H1 (cell line): ENCODE measurements around the gene PFN2. TPM values are rescaled to one million over a fixed set of nuclear protein-coding genes. Genes with fewer than 3 reads are reported as not detected.

Source experiments
- CTCF ChIA-PET: fragments of 300-600 bp; sonication (Branson Sonifier 250); formaldehyde crosslinking; loops from one replicate; lab custom pipeline; 2021; ENCODE audit not compliant: partially characterized antibody; lab: Charles Lee
- POLR2A ChIA-PET: fragments of 300-600 bp; sonication (Branson Sonifier 250); formaldehyde crosslinking; loops from one replicate; lab custom pipeline; 2021; ENCODE audit warnings: inconsistent platforms; ENCODE audit not compliant: partially characterized antibody; lab: Charles Lee
- DNase-seq, 2 experiments: peaks; one replicate each; pipeline versions ENCODE4 v3.0.0 to v3.0.0-alpha.2; 2010 to 2022; ENCODE audit warnings: low spot score in 2 of 2, low read depth in 1 of 2, mixed read lengths in 1 of 2
- FAIRE-seq: peaks from 2 replicates; lab custom pipeline; 2011; peaks lifted over from hg19 to GRCh38; lab: Jason Lieb, UNC
- H2AFZ ChIP-seq: 2 replicates; pipeline ENCODE4 v1.8.1; 2012; ENCODE audit warnings: low read length, inconsistent platforms
- H2AK5ac ChIP-seq: 2 replicates; pipeline ENCODE4 v1.6.1; 2013; ENCODE audit warnings: low read depth, low read length
- H2BK120ac ChIP-seq: replicated peaks from 2 replicates; pipeline ENCODE3; 2013; ENCODE audit warnings: low read depth, low read length, inconsistent platforms
- H2BK12ac ChIP-seq: 2 replicates; pipeline ENCODE4 v1.6.1; 2013; ENCODE audit warnings: low read depth, low read length
- H2BK15ac ChIP-seq: 2 replicates; pipeline ENCODE4 v1.6.1; 2013; ENCODE audit warnings: low read length
- H2BK20ac ChIP-seq: 2 replicates; pipeline ENCODE4 v1.6.1; 2013; ENCODE audit warnings: low read length
- H2BK5ac ChIP-seq: 2 replicates; pipeline ENCODE4 v1.6.1; 2013; ENCODE audit warnings: low read depth, low read length
- H3K14ac ChIP-seq: 2 replicates; pipeline ENCODE4 v1.6.1; 2013; ENCODE audit warnings: inconsistent platforms; ENCODE audit not compliant: insufficient read length
- H3K18ac ChIP-seq: 2 replicates; pipeline ENCODE4 v1.6.1; 2013; ENCODE audit warnings: low read length; ENCODE audit errors: extremely low read depth
- H3K23ac ChIP-seq: 2 replicates; pipeline ENCODE4 v1.6.1; 2013; ENCODE audit warnings: inconsistent platforms; ENCODE audit not compliant: insufficient read length
- H3K23me2 ChIP-seq: 2 replicates; pipeline ENCODE4 v1.6.1; 2013; ENCODE audit warnings: low read depth, low read length
- H3K27ac ChIP-seq: 2 replicates; pipeline ENCODE4 v1.6.1; 2011; ENCODE audit warnings: low read depth, low read length, inconsistent platforms
- H3K27me3 ChIP-seq, 4 experiments: replicated peaks in 1 of 4; 1 replicate in 1 of 4; 2 replicates in 3 of 4; pipeline versions ENCODE4 v1.6.1 to v1.8.1; 2011 to 2013; ENCODE audit warnings: low read length in 3 of 4, mild to moderate bottlenecking in 3 of 4, inconsistent platforms in 2 of 4, mixed read lengths in 2 of 4, moderate library complexity in 1 of 4; ENCODE audit not compliant: control insufficient read depth in 3 of 4, insufficient read depth in 3 of 4; ENCODE audit errors: extremely low read depth in 1 of 4
- H3K36me3 ChIP-seq, 4 experiments: 2 replicates each; pipeline versions ENCODE4 v1.6.1 to v1.8.1; 2011 to 2013; ENCODE audit warnings: mild to moderate bottlenecking in 4 of 4, low read length in 3 of 4, moderate library complexity in 2 of 4, control low read depth in 1 of 4, inconsistent platforms in 1 of 4; ENCODE audit not compliant: insufficient read depth in 4 of 4, control insufficient read depth in 2 of 4
- H3K4ac ChIP-seq: replicated peaks from 2 replicates; pipeline ENCODE3; 2013; ENCODE audit warnings: low read length, low read depth, mixed read lengths, inconsistent platforms; ENCODE audit not compliant: insufficient read length
- H3K4me1 ChIP-seq, 4 experiments: replicated peaks in 1 of 4; 1 replicate in 1 of 4; 2 replicates in 3 of 4; pipeline versions ENCODE4 v1.6.1 to v1.8.1; 2011 to 2013; ENCODE audit warnings: low read length in 3 of 4, inconsistent platforms in 2 of 4, mixed read lengths in 1 of 4; ENCODE audit not compliant: insufficient read depth in 4 of 4, control insufficient read depth in 3 of 4
- H3K4me2 ChIP-seq, 2 experiments: 2 replicates each; pipeline versions ENCODE4 v1.6.1 to v1.8.1; 2011 to 2013; ENCODE audit warnings: low read depth in 2 of 2, low read length in 2 of 2, control low read depth in 1 of 2, inconsistent platforms in 1 of 2, mild to moderate bottlenecking in 1 of 2; ENCODE audit not compliant: insufficient read depth in 1 of 2
- H3K4me3 ChIP-seq, 4 experiments: fragments of 200-600, 300-600 bp in 1 of 4; sonication (generic), shearing (Covaris generic), sonication (Bioruptor Twin) in 1 of 4; 2 replicates each; pipeline versions ENCODE4 v1.5.1 to v1.8.1; 2011 to 2016; ENCODE audit warnings: low read length in 4 of 4, low read depth in 3 of 4, control low read depth in 2 of 4, inconsistent platforms in 2 of 4, mild to moderate bottlenecking in 2 of 4, mixed read lengths in 1 of 4, moderate library complexity in 1 of 4; ENCODE audit not compliant: insufficient read depth in 2 of 4; ENCODE audit errors: extremely low read depth in 1 of 4
- H3K56ac ChIP-seq: replicated peaks from 2 replicates; pipeline ENCODE3; 2013; ENCODE audit warnings: low read depth, mild to moderate bottlenecking, mixed read lengths, low read length, inconsistent platforms; ENCODE audit not compliant: insufficient read length
- H3K79me1 ChIP-seq: 2 replicates; pipeline ENCODE4 v1.6.1; 2013; ENCODE audit warnings: low read depth, low read length, control low read depth
- H3K79me2 ChIP-seq, 2 experiments: 2 replicates each; pipeline versions ENCODE4 v1.6.1 to v1.8.1; 2012 to 2013; ENCODE audit warnings: low read length in 2 of 2, mild to moderate bottlenecking in 2 of 2, inconsistent platforms in 1 of 2; ENCODE audit not compliant: insufficient read depth in 2 of 2, control insufficient read depth in 1 of 2
- H3K9ac ChIP-seq, 4 experiments: replicated peaks in 1 of 4; 1 replicate in 1 of 4; 2 replicates in 3 of 4; pipeline versions ENCODE4 v1.6.1 to v1.8.1; 2011 to 2013; ENCODE audit warnings: low read depth in 3 of 4, low read length in 3 of 4, control low read depth in 2 of 4, mild to moderate bottlenecking in 2 of 4, moderate library complexity in 2 of 4, inconsistent platforms in 1 of 4; ENCODE audit errors: extremely low read depth in 1 of 4
- H3K9me3 ChIP-seq, 2 experiments: 2 replicates each; pipeline versions ENCODE4 v1.6.1 to v1.8.1; 2012 to 2013; ENCODE audit warnings: mild to moderate bottlenecking in 2 of 2, moderate library complexity in 2 of 2, control low read depth in 1 of 2, inconsistent platforms in 1 of 2, low read depth in 1 of 2, low read length in 1 of 2, mixed read lengths in 1 of 2; ENCODE audit not compliant: insufficient read depth in 2 of 2
- H4K20me1 ChIP-seq, 2 experiments: replicated peaks in 1 of 2; 2 replicates each; pipeline versions ENCODE3 to v1.8.1; 2011 to 2013; ENCODE audit warnings: inconsistent platforms in 2 of 2, low read length in 2 of 2, mild to moderate bottlenecking in 1 of 2; ENCODE audit not compliant: insufficient read depth in 2 of 2, control insufficient read depth in 1 of 2
- H4K5ac ChIP-seq: 2 replicates; pipeline ENCODE4 v1.6.1; 2013; ENCODE audit warnings: low read length, low read depth, mixed read lengths, inconsistent platforms; ENCODE audit not compliant: insufficient read length
- H4K8ac ChIP-seq: 2 replicates; pipeline ENCODE4 v1.8.0; 2013; ENCODE audit warnings: mild to moderate bottlenecking, moderate library complexity, low read length, inconsistent platforms; ENCODE audit not compliant: insufficient read depth; ENCODE audit errors: extremely low read depth
- H4K91ac ChIP-seq: replicated peaks from 2 replicates; pipeline ENCODE3; 2013; ENCODE audit warnings: low read length, mixed read lengths, inconsistent platforms; ENCODE audit not compliant: insufficient read length
- BCL11A ChIP-seq, 2 experiments: IDR thresholded peaks; one replicate each; pipeline ENCODE4 v1.6.1; 2011; ENCODE audit warnings: low read depth in 2 of 2, low read length in 2 of 2, mild to moderate bottlenecking in 2 of 2
- NRF1 ChIP-seq: IDR thresholded peaks from 2 replicates; pipeline ENCODE4 v1.6.1; 2011; ENCODE audit warnings: mild to moderate bottlenecking, low read depth, low read length, improper control_type of control experiment
- POLR2A ChIP-seq, 2 experiments: IDR thresholded peaks; 1 replicate in 1 of 2; 2 replicates in 1 of 2; pipeline ENCODE4 v1.6.1; 2011; ENCODE audit warnings: low read depth in 2 of 2, low read length in 2 of 2, mild to moderate bottlenecking in 2 of 2; ENCODE audit errors: control extremely low read depth in 1 of 2
- SP4 ChIP-seq: IDR thresholded peaks from 2 replicates; pipeline ENCODE4 v1.6.1; 2012; ENCODE audit warnings: low read length, inconsistent platforms
- SUZ12 ChIP-seq: fragments of 200-600 bp; sonication (generic); IDR thresholded peaks from 2 replicates; pipeline ENCODE4 v1.6.1; 2012; ENCODE audit warnings: mild to moderate bottlenecking, inconsistent platforms, low read length, moderate library complexity, mixed read lengths
- TAF1 ChIP-seq: IDR thresholded peaks from 2 replicates; pipeline ENCODE4 v1.6.1; 2011; ENCODE audit warnings: mild to moderate bottlenecking, low read depth, low read length
- ZNF274 ChIP-seq: IDR thresholded peaks from 2 replicates; pipeline ENCODE4 v1.7.0; 2012; ENCODE audit warnings: low read length, borderline replicate concordance; ENCODE audit errors: extremely low read depth
- polyA plus RNA-seq, 7 experiments: library from polyadenylated mRNA; depleted of rRNA in 3 of 7; stranded (reverse) in 5 of 7; unstranded in 2 of 7; fragments of >200 nt in 5 of 7; fragments of 200-250 nt in 2 of 7; gene quantifications; 1 replicate in 5 of 7; 2 replicates in 1 of 7; 4 replicates in 1 of 7; pipeline versions ENCODE4 v1.2.1 to v1.2.3, GENCODE V29; 2011 to 2013; ENCODE audit warnings: missing spikeins in 2 of 7, mixed read lengths in 2 of 7
- total RNA-seq: library from RNA; stranded (reverse); fragmentation: NEBNext Ultra II Directional; extraction: Animal tissue kit (Norgen Biotek cat#: 25700); gene quantifications from 2 replicates; pipeline ENCODE4 v1.2.1, GENCODE V29; 2021

PFN2 gene
- total and polyA plus RNA-seq, 2 of the 8 experiments (the other 6 are each of a cell fraction or from before 2014, with no cell fraction given), result 175 to 311 TPM

GRCh38 chr3:149965278-149965677 is 5.4 kb downstream of the PFN2 start:
- Histone ChIP-seq H3K23ac (no peak overlapping the region), H2AK5ac (no peak overlapping the region), H2BK20ac (no peak overlapping the region), H3K9ac (no peak overlapping the region), H3K79me1 (no peaks in the 10 kb centered on the region; the same call in 1 of the 2 replicates), H3K14ac (no peak overlapping the region), H3K23me2 (peaks cover 4% of the 10 kb centered on the region), H3K4me2 (no peak overlapping the region), H3K18ac (no peak overlapping the region), H4K8ac (no peak overlapping the region), H3K27me3 (no peaks in the 10 kb centered on the region), H3K36me3 (peaks cover 6 to 67% (median 29%) of the 10 kb centered on the region in 4 experiments), H2AFZ (no peak overlapping the region), H2BK120ac (no peak overlapping the region), H2BK5ac (no peak overlapping the region), H2BK12ac (no peak overlapping the region), H3K27ac (no peak overlapping the region), H3K56ac (no peak overlapping the region), H2BK15ac (no peak overlapping the region), H3K4ac (no peak overlapping the region), H3K9me3 (no peaks in the 10 kb centered on the region), H4K5ac (no peak overlapping the region), H4K91ac (no peak overlapping the region), H3K4me3 (no peak overlapping the region), H3K79me2 (peaks cover 10 to 89% of the 10 kb centered on the region in 2 experiments; a peak in 3 of 4 replicates), H4K20me1 (peaks cover 11 to 18% of the 10 kb centered on the region in 2 experiments), H3K4me1 (peaks cover 0 to 12% (median 3%) of the 10 kb centered on the region in 4 experiments; a peak in 4 of 7 replicates)
- DNase-seq (no peak), FAIRE-seq (no peak)
- POLR2A ChIA-PET, result interaction anchor here (0.6 to 4.6 kb wide), 4 partner anchors 11 to 237 kb away, joined by 3 to 14 read pairs (median 3); no protein-coding TSS in a partner anchor
- CTCF ChIA-PET, result interaction anchor here (1.0 to 9.2 kb wide), 11 partner anchors 9 to 443 kb away, joined by 3 to 75 read pairs (median 5); partner anchors contain the start of gene TSC22D2
- no peak for TF ChIP-seq BCL11A (IDR thresholded peaks at IDR 0.05; ENCODE audit: low read depth in 2 of 2, low read length in 2 of 2)
- TF ChIP-seq SUZ12, result no peak
- TF ChIP-seq POLR2A (IDR thresholded peaks at IDR 0.05; ENCODE audit: control extremely low read depth in 1 of 2, low read depth in 2 of 2, low read length in 2 of 2), result 0 out of 3 replicates have a peak, but pooled peaks of 1 of the 2 experiments have one; percentile 22
- TF ChIP-seq TAF1, result no peak
- TF ChIP-seq ZNF274, result no peak
- TF ChIP-seq SP4, result no peak
- TF ChIP-seq NRF1, result no peak
